HG02943 (cell line): ENCODE measurements around the gene DDX11.
"Not testable (repeated sequence)": the region's sequence is repeated elsewhere in the genome, so short reads cannot be mapped to it uniquely, and the experiment has no call there.

Experiments
- ATAC-seq: cut with Tn5 transposase; IDR thresholded peaks from one replicate; pipeline ENCODE4 v1.9.1; 2021; ENCODE audit warnings: mild to moderate bottlenecking, low read depth, moderate library complexity; ENCODE audit not compliant: unreplicated experiment

The DDX11 gene

GRCh38 chr12:31073527-31074332 lies at the start of gene DDX11:
TSS of gene DDX11 (plus strand) at chr12:31073860. CDS start at chr12:31078394, 4,534 bp downstream.
- ATAC-seq: peak; percentile 92

GRCh38 chr12:31026202-31026601 lies 47.5 kb upstream of the DDX11 start:
- no peak for ATAC-seq

- ATAC-seq: not testable (repeated sequence)
Observed at GRCh38 chr12:31027006-31027405, 46.7 kb upstream of the DDX11 start.

GRCh38 chr12:31029468-31029867 lies 44.2 kb upstream of the DDX11 start:
- ATAC-seq: no peak

- ATAC-seq: no peak
Observed at GRCh38 chr12:31029916-31030562, 43.6 kb upstream of the DDX11 start.

- ATAC-seq: no peak
Observed at GRCh38 chr12:31031951-31032335, 41.7 kb upstream of the DDX11 start.

GRCh38 chr12:31033146-31033545 lies 40.5 kb upstream of the DDX11 start:
- no peak for ATAC-seq

GRCh38 chr12:31033681-31034080 lies 40.0 kb upstream of the DDX11 start:
- ATAC-seq: no peak

GRCh38 chr12:31034372-31034771 lies 39.3 kb upstream of the DDX11 start:
- ATAC-seq: no peak

GRCh38 chr12:31035226-31035625 lies 38.4 kb upstream of the DDX11 start:
- no peak for ATAC-seq

- no peak for ATAC-seq
Observed at GRCh38 chr12:31035967-31036665, 37.5 kb upstream of the DDX11 start.

- ATAC-seq: no peak
Observed at GRCh38 chr12:31037028-31037427, 36.6 kb upstream of the DDX11 start.

- no peak for ATAC-seq
Observed at GRCh38 chr12:31037931-31038330, 35.7 kb upstream of the DDX11 start.

GRCh38 chr12:31041033-31041564 lies 32.6 kb upstream of the DDX11 start:
- no peak for ATAC-seq

GRCh38 chr12:31050143-31050542 lies 23.5 kb upstream of the DDX11 start:
- ATAC-seq: not testable (repeated sequence)

- ATAC-seq: not testable (repeated sequence)
Observed at GRCh38 chr12:31050548-31050947, 23.1 kb upstream of the DDX11 start.

GRCh38 chr12:31051692-31052091 lies 22.0 kb upstream of the DDX11 start:
- ATAC-seq: peak; percentile 52

GRCh38 chr12:31052121-31052520 lies 21.5 kb upstream of the DDX11 start:
- ATAC-seq: not testable (repeated sequence)

GRCh38 chr12:31052666-31053439 lies 20.8 kb upstream of the DDX11 start:
- ATAC-seq: not testable (repeated sequence)

GRCh38 chr12:31053944-31054343 lies 19.7 kb upstream of the DDX11 start:
- ATAC-seq: not testable (repeated sequence)
